Neural progenitor cell (in vitro differentiated cells): ENCODE measurements around the gene CD2BP2.
"Not testable (repeated sequence)": the region's sequence is repeated elsewhere in the genome, so short reads cannot be mapped to it uniquely, and the experiment has no call there.

Experiments
- CTCF ChIP-seq: fragments of 200-600 bp; sonication (generic); IDR thresholded peaks from 2 replicates; pipeline ENCODE4 v1.5.1; 2017; ENCODE audit warnings: antibody characterized with exemption, mild to moderate bottlenecking
- EZH2 ChIP-seq: fragments of 200-600 bp; sonication (generic); IDR thresholded peaks from 2 replicates; pipeline ENCODE4 v1.6.1; 2017; ENCODE audit warnings: antibody characterized with exemption, mild to moderate bottlenecking, moderate library complexity
- EZH2phosphoT487 ChIP-seq: fragments of 200-600 bp; sonication (generic); IDR thresholded peaks from 2 replicates; pipeline ENCODE4 v1.6.1; 2017; ENCODE audit warnings: antibody characterized with exemption

- not testable (repeated sequence) for TF ChIP-seq EZH2, CTCF, EZH2phosphoT487
Observed at GRCh38 chr16:30343491-30343820, 11.7 kb downstream of the CD2BP2 start.
